Vagina (tissue), 2 donors: ENCODE measurements around the gene ANO10. TPM values are rescaled to one million over a fixed set of nuclear protein-coding genes. Genes with fewer than 3 reads are reported as not detected.
"Not testable (repeated sequence)": the region's sequence is repeated elsewhere in the genome, so short reads cannot be mapped to it uniquely, and the experiment has no call there.

ENCODE experiments used
- DNase-seq, 2 donors: peaks; one replicate each; pipeline ENCODE4 v3.0.0-alpha.2; 2017; ENCODE audit errors: extremely low spot score in 2 of 2
- H3K27ac ChIP-seq: fragments of 200-600 bp; sonication (generic); one replicate; pipeline ENCODE4 v1.5.1; 2019
- H3K27me3 ChIP-seq: fragments of 200-600 bp; sonication (generic); one replicate; pipeline ENCODE4 v1.5.1; 2019
- H3K36me3 ChIP-seq, 2 donors: fragments of 200-600 bp; sonication (generic); one replicate each; pipeline ENCODE4 v1.5.1; 2017 to 2019
- H3K4me1 ChIP-seq: fragments of 200-600 bp; sonication (generic); one replicate; pipeline ENCODE4 v1.5.1; 2019
- H3K4me3 ChIP-seq, 2 donors: fragments of 200-600 bp; sonication (generic); 1 replicate in 1 of 2; 2 replicates in 1 of 2; pipeline ENCODE4 v1.5.1; 2016 to 2019
- H3K9me3 ChIP-seq: fragments of 200-600 bp; sonication (generic); one replicate; pipeline ENCODE4 v1.5.1; 2019
- POLR2A ChIP-seq, 2 donors: fragments of 450-650 bp; IDR thresholded peaks; one replicate each; pipeline ENCODE4 v1.6.1; 2017; ENCODE audit warnings: antibody characterized with exemption in 2 of 2, mild to moderate bottlenecking in 2 of 2, moderate library complexity in 2 of 2
- POLR2AphosphoS5 ChIP-seq, 2 donors: sonication (generic); formaldehyde crosslinking; IDR thresholded peaks; one replicate each; pipeline ENCODE4 v1.9.0; 2017; ENCODE audit warnings: antibody characterized with exemption in 2 of 2, mild to moderate bottlenecking in 2 of 2, low read depth in 1 of 2; ENCODE audit not compliant: insufficient read depth in 1 of 2
- intact Hi-C: fragments of 100-400 bp; cut with DNase I; formaldehyde crosslinking; loops from one replicate; pipeline ENCODE4 v1.15.1; 2023
- total RNA-seq: library from RNA; depleted of rRNA; stranded (reverse); fragments of >200 nt; gene quantifications from one replicate; pipeline ENCODE4 v1.2.3, GENCODE V29; 2016
- TF ChIP-seq, protein P1 (sequence below), 3 experiments: fragments of 450-650 bp in 2 of 3; fragments of 200-600 bp in 1 of 3; sonication (generic) in 1 of 3; IDR thresholded peaks; one replicate each; pipeline ENCODE4 v1.5.1; 2017 to 2019; ENCODE audit warnings: antibody characterized with exemption in 3 of 3, mild to moderate bottlenecking in 2 of 3, moderate library complexity in 2 of 3

ANO10 gene
- total RNA-seq, 1 donor from 2014 or later = 29.0 TPM

DNA sequence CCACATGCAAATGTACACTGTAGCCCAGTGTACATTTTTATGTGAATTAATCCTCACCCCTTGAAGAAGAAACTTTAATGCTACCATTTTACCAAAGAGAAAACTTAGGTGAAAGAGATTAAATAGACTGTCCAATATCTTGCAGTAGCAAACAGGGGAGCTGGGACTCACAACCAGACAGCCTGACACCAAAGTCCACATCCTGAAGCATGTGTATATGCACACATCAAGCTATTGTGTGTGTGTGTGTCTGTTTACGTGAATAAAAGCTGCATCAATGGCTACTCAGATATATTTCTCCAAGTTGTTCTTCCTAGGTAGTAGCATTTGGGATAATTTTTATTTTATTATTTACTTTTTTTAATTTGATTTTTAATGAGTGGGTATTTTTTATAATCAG, 6.7 kb downstream of the ANO10 start:
- Histone ChIP-seq H3K36me3 (no peaks in the 10 kb centered on the region), H3K9me3 (no peaks in the 10 kb centered on the region), H3K27me3 (no peaks in the 10 kb centered on the region), H3K4me1 (no peaks in the 10 kb centered on the region), H3K4me3 (no peak overlapping the region), H3K27ac (no peak overlapping the region)
- DNase-seq = no peak
- intact Hi-C loops = no loop called here
- TF ChIP-seq, protein P1, sequence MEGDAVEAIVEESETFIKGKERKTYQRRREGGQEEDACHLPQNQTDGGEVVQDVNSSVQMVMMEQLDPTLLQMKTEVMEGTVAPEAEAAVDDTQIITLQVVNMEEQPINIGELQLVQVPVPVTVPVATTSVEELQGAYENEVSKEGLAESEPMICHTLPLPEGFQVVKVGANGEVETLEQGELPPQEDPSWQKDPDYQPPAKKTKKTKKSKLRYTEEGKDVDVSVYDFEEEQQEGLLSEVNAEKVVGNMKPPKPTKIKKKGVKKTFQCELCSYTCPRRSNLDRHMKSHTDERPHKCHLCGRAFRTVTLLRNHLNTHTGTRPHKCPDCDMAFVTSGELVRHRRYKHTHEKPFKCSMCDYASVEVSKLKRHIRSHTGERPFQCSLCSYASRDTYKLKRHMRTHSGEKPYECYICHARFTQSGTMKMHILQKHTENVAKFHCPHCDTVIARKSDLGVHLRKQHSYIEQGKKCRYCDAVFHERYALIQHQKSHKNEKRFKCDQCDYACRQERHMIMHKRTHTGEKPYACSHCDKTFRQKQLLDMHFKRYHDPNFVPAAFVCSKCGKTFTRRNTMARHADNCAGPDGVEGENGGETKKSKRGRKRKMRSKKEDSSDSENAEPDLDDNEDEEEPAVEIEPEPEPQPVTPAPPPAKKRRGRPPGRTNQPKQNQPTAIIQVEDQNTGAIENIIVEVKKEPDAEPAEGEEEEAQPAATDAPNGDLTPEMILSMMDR (IDR thresholded peaks at IDR 0.05) = no peak
- TF ChIP-seq POLR2AphosphoS5 (IDR thresholded peaks at IDR 0.05; ENCODE audit: insufficient read depth in 1 of 2, low read depth in 1 of 2) (no peak), POLR2A (IDR thresholded peaks at IDR 0.05) (no peak)

DNA sequence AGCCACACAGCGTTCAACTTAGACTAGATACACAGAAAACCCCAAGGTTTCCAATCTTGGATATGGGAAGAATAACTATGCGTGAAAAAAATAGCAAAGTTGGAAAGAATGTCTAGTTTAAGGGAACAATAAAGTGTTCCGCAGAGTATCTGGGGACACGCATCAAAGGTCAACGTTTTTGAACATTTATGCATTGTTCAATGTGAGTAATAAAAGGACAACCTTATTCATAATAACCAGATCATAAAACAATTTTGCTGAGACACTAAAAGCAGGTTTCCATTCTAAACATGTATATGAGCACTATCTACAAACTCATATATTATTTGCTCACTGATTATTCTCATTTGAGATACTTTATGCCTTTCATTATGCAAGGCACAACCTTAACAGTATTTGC, 7.8 kb downstream of the ANO10 start:
- DNase-seq = no peak
- H3K4me3 ChIP-seq = no peak overlapping the region
- intact Hi-C loops = no loop called here
- H3K36me3 ChIP-seq = no peaks in the 10 kb centered on the region
- H3K27ac ChIP-seq = no peak overlapping the region
- no peaks in the 10 kb centered on the region for H3K9me3 ChIP-seq
- H3K4me1 ChIP-seq = no peaks in the 10 kb centered on the region
- no peaks in the 10 kb centered on the region for H3K27me3 ChIP-seq
- no peak for TF ChIP-seq POLR2AphosphoS5 (IDR thresholded peaks at IDR 0.05; ENCODE audit: insufficient read depth in 1 of 2, low read depth in 1 of 2)

DNA sequence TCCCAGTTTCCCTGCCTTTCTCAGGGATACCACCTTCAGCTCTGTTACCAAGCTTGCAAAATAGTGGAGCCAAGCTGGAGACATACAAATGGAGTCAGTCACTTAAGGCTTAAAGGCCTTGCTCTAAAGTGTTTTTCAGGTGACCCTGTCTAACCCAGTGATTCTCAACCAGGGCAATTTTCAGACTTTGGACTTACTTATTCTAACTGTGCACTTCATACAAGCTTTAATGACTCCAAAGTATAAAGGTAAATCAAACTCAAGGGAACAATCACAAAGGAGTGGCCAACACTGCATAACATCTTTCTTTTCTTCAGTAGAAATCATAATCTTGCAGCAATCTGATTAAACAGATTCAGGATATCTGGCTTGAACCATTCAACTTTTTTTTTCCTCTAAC, 9.4 kb downstream of the ANO10 start:
- no peak for DNase-seq
- H3K4me3 ChIP-seq = no peak overlapping the region
- intact Hi-C loops = no loop called here
- TF ChIP-seq, protein P1 (IDR thresholded peaks at IDR 0.05) = no peak
- TF ChIP-seq POLR2A (IDR thresholded peaks at IDR 0.05) (no peak), POLR2AphosphoS5 (IDR thresholded peaks at IDR 0.05; ENCODE audit: insufficient read depth in 1 of 2, low read depth in 1 of 2) (no peak)
- no peaks in the 10 kb centered on the region for H3K36me3 ChIP-seq
- no peaks in the 10 kb centered on the region for H3K4me1 ChIP-seq
- H3K9me3 ChIP-seq = no peaks in the 10 kb centered on the region
- H3K27ac ChIP-seq = no peak overlapping the region
- H3K27me3 ChIP-seq = no peaks in the 10 kb centered on the region

DNA sequence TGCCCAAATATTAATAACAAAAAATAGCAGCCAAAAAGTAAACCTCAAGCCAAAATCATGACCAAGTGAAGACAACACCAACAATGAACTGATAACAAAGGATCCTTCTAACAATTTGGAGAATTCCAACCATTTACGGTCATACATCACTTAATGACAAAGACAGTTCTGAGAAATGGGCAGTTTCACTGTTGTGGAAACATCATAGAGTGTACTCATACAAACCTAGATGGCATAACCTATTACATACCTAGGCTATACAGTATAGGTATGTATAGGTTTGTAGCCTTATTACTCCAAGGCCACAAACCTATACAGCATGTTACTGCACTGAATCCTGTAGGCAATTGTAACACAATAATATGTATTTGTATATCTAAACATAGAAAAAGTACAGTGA, 12.4 kb downstream of the ANO10 start:
- Histone ChIP-seq H3K36me3 (no peaks in the 10 kb centered on the region), H3K9me3 (no peaks in the 10 kb centered on the region), H3K4me1 (no peaks in the 10 kb centered on the region), H3K4me3 (no peak overlapping the region), H3K27ac (no peak overlapping the region), H3K27me3 (no peaks in the 10 kb centered on the region)
- intact Hi-C loops = no loop called here
- no peak for TF ChIP-seq POLR2AphosphoS5 (IDR thresholded peaks at IDR 0.05; ENCODE audit: insufficient read depth in 1 of 2, low read depth in 1 of 2)
- TF ChIP-seq POLR2A (IDR thresholded peaks at IDR 0.05) = no peak
- TF ChIP-seq, protein P1 (IDR thresholded peaks at IDR 0.05) = no peak
- DNase-seq = no peak

DNA sequence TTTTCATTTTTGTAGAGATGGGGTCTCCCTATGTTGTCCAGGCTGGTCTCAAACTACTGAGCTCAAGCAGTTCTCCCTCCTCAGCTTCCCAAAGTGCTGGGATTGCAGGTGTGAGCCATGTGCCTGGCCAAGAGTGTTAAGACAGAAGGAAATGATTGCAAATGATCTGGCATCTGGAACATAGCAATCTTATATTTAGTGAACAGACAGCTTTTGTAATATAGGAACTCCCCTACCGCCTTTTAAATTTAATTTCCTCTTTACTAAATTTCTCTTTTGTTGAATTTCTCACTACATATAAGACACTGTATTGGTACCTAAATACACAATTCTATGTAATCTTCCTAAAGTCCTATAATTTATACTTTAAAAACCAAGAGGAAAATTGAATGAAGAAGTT, 13.1 kb downstream of the ANO10 start:
- DNase-seq = no peak
- H3K36me3 ChIP-seq = no peaks in the 10 kb centered on the region
- H3K27ac ChIP-seq = no peak overlapping the region
- no peaks in the 10 kb centered on the region for H3K4me1 ChIP-seq
- H3K9me3 ChIP-seq = no peaks in the 10 kb centered on the region
- intact Hi-C loops = no loop called here
- TF ChIP-seq POLR2AphosphoS5 (IDR thresholded peaks at IDR 0.05; ENCODE audit: insufficient read depth in 1 of 2, low read depth in 1 of 2) = no peak
- no peak for TF ChIP-seq POLR2A (IDR thresholded peaks at IDR 0.05)
- TF ChIP-seq, protein P1 (IDR thresholded peaks at IDR 0.05) = no peak
- no peak overlapping the region for H3K4me3 ChIP-seq
- H3K27me3 ChIP-seq = no peaks in the 10 kb centered on the region

DNA sequence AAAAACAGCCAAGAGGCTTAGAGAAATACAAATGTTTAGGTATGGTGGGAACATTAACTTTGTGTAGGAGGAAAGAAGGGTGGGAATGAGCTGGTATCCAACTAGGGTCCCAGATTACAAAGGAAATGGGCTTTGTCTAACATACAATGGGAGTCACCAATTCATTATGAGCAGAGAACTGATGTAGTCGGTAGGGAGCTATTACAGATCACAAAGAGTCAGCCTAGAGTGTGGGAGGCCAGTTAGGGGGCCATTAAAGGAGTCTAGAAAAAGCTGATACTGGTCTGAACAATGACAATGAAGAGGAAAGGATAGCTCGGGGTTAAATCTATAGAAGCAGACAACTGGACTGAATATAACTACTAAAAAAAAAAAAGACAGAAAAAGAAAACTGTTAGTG, 15.5 kb downstream of the ANO10 start:
- Histone ChIP-seq H3K4me1 (no peaks in the 10 kb centered on the region), H3K4me3 (no peak overlapping the region), H3K27ac (no peak overlapping the region), H3K27me3 (no peaks in the 10 kb centered on the region), H3K36me3 (no peaks in the 10 kb centered on the region), H3K9me3 (no peaks in the 10 kb centered on the region)
- DNase-seq = no peak
- TF ChIP-seq POLR2A (IDR thresholded peaks at IDR 0.05) = no peak
- TF ChIP-seq, protein P1 (IDR thresholded peaks at IDR 0.05) = no peak
- no peak for TF ChIP-seq POLR2AphosphoS5 (IDR thresholded peaks at IDR 0.05; ENCODE audit: insufficient read depth in 1 of 2, low read depth in 1 of 2)
- intact Hi-C loops = no loop called here

DNA sequence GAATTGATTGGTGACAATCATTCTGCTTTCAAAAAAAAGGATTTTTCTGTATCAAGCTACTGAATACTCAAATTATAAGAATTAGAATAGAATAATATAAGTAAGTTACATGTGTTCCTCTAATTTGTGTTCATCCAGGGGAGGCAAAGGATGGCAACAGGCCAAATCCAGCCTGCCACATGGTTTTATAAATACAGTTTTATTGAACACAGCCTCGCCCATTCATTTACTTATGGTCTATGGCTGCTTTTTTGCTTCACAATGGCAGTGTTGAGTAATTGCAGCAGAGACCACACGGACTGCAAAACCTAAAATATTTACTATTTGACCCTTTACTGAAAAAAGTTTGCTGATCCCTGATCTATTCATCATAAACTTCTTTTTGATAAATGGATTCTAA, 21.9 kb downstream of the ANO10 start:
- intact Hi-C loops, DNase-seq, H3K4me3 ChIP-seq: not testable (repeated sequence)

More for the DNA sequence above, 21.9 kb downstream of the ANO10 start:
- H3K27me3 ChIP-seq, H3K27ac ChIP-seq, H3K9me3 ChIP-seq, H3K4me1 ChIP-seq: not testable (repeated sequence)
- peaks cover 0 to 14% of the 10 kb centered on the region in 2 donors for H3K36me3 ChIP-seq
